HEK293T (cell line): ENCODE results near the gene CHMP2A.

ENCODE experiments used
- BHLHE40 ChIP-seq: fragments of 450-650 bp; IDR thresholded peaks from 2 replicates; pipeline ENCODE4 v1.6.1; 2016; ENCODE audit warnings: mild to moderate bottlenecking, moderate library complexity, borderline replicate concordance
- FOXK2 ChIP-seq: fragments of 450-650 bp; IDR thresholded peaks from 2 replicates; pipeline ENCODE4 v1.6.1; 2016; ENCODE audit warnings: mild to moderate bottlenecking
- FOXM1 ChIP-seq: fragments of 450-650 bp; IDR thresholded peaks from 2 replicates; pipeline ENCODE4 v1.6.1; 2017; ENCODE audit warnings: mild to moderate bottlenecking, borderline replicate concordance
- LEF1 ChIP-seq: fragments of 450-650 bp; IDR thresholded peaks from 2 replicates; pipeline ENCODE4 v1.6.1; 2017; ENCODE audit warnings: mild to moderate bottlenecking, borderline replicate concordance
- NFRKB ChIP-seq: fragments of 450-650 bp; IDR thresholded peaks from 2 replicates; pipeline ENCODE4 v1.6.1; 2016; ENCODE audit warnings: mild to moderate bottlenecking, moderate library complexity
- SUZ12 ChIP-seq: fragments of 450-650 bp; IDR thresholded peaks from 2 replicates; pipeline ENCODE4 v1.6.1; 2016; ENCODE audit warnings: mild to moderate bottlenecking
- TARDBP ChIP-seq: fragments of 450-650 bp; IDR thresholded peaks from 2 replicates; pipeline ENCODE4 v1.6.1; 2016
- ZNF384 ChIP-seq: fragments of 450-650 bp; IDR thresholded peaks from 2 replicates; pipeline ENCODE4 v1.6.1; 2016

DNA sequence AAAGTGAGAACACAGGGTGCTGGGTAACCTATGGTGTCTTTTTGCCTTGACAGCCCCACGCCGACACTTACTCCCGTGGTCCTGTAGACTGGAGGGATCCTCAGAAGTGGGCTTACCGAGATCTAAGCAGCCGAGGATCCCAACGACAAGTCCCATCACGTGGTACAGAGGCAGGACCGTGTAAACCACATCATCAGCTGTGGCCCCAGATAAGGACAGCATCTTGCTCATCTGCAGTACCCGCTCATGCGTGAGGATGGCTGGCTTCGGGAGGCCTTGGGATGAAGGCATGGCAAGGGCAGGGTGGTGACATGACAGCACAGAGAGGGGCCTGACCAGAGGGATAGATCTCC lies 45.2 kb downstream of the CHMP2A start:
- no peak for TF ChIP-seq BHLHE40
- no peak for TF ChIP-seq FOXK2
- no peak for TF ChIP-seq LEF1
- no peak for TF ChIP-seq ZNF384
- no peak for TF ChIP-seq NFRKB
- TF ChIP-seq FOXM1: no peak
- TF ChIP-seq SUZ12: no peak
- TF ChIP-seq TARDBP: no peak
